NCI-H2029 (cell line): Measurements from ENCODE around the gene TULP4.
"Not testable (repeated sequence)": the region's sequence is repeated elsewhere in the genome, so short reads cannot be mapped to it uniquely, and the experiment has no call there.

ENCODE experiments used
- DNase-seq: peaks from one replicate; lab custom pipeline; 2025; lab: John Stamatoyannopoulos, UW

The TULP4 gene

GRCh38 chr6:158295976-158296853 lies 16.1 kb upstream of the TULP4 start:
- not testable (repeated sequence) for DNase-seq

- DNase-seq = not testable (repeated sequence)
Measured at GRCh38 chr6:158296854-158297324, 15.4 kb upstream of the TULP4 start.

- not testable (repeated sequence) for DNase-seq
Measured at GRCh38 chr6:158297657-158298056, 14.6 kb upstream of the TULP4 start.

- peak; percentile 91 for DNase-seq
Measured at GRCh38 chr6:158300306-158301143, 11.7 kb upstream of the TULP4 start.

- DNase-seq = not testable (repeated sequence)
Measured at GRCh38 chr6:158301561-158301960, 10.7 kb upstream of the TULP4 start.

- not testable (repeated sequence) for DNase-seq
Measured at GRCh38 chr6:158302195-158302796, 10.0 kb upstream of the TULP4 start.

- no peak for DNase-seq
Measured at GRCh38 chr6:158303210-158303731, 9.0 kb upstream of the TULP4 start.

GRCh38 chr6:158304254-158304653 lies 8.0 kb upstream of the TULP4 start:
- no peak for DNase-seq

GRCh38 chr6:158309814-158310213 lies 2.5 kb upstream of the TULP4 start:
- DNase-seq = no peak

- no peak for DNase-seq
Measured at GRCh38 chr6:158311193-158311592, 1.1 kb upstream of the TULP4 start.

GRCh38 chr6:158311626-158312025 lies 639 bp upstream of the TULP4 start:
- DNase-seq = no peak

- DNase-seq = no peak
Measured at GRCh38 chr6:158312672-158313397, 570 bp downstream of the TULP4 start.

GRCh38 chr6:158313989-158314388 lies 1.7 kb downstream of the TULP4 start:
- no peak for DNase-seq

GRCh38 chr6:158314737-158315136 lies 2.5 kb downstream of the TULP4 start:
- DNase-seq = no peak

GRCh38 chr6:158316022-158316421 lies 3.8 kb downstream of the TULP4 start:
- DNase-seq = no peak

GRCh38 chr6:158321960-158322359 lies 9.7 kb downstream of the TULP4 start:
- DNase-seq = no peak

GRCh38 chr6:158322400-158322723 lies 10.1 kb downstream of the TULP4 start:
- DNase-seq = no peak

GRCh38 chr6:158322724-158323560 lies 10.7 kb downstream of the TULP4 start:
- DNase-seq = no peak

- no peak for DNase-seq
Measured at GRCh38 chr6:158323561-158323958, 11.3 kb downstream of the TULP4 start.

GRCh38 chr6:158324136-158324535 lies 11.9 kb downstream of the TULP4 start:
- no peak for DNase-seq

GRCh38 chr6:158327211-158327610 lies 14.9 kb downstream of the TULP4 start:
- DNase-seq = no peak
